Uterus (tissue), 2 donors: ENCODE results near the gene C1orf198.

Experiments
- POLR2A ChIP-seq, 2 donors: fragments of 450-650 bp; IDR thresholded peaks; one replicate each; pipeline ENCODE4 v1.6.1; 2016; ENCODE audit warnings: antibody characterized with exemption in 2 of 2, mild to moderate bottlenecking in 1 of 2, moderate library complexity in 1 of 2
- TF ChIP-seq, protein P1 (sequence below), 4 experiments: fragments of 200-600 bp in 2 of 4; fragments of 450-650 bp in 2 of 4; sonication (generic) in 2 of 4; IDR thresholded peaks; one replicate each; pipeline ENCODE4 v1.5.1; 2016 to 2019; ENCODE audit warnings: antibody characterized with exemption in 4 of 4, mild to moderate bottlenecking in 2 of 4, moderate library complexity in 1 of 4

DNA sequence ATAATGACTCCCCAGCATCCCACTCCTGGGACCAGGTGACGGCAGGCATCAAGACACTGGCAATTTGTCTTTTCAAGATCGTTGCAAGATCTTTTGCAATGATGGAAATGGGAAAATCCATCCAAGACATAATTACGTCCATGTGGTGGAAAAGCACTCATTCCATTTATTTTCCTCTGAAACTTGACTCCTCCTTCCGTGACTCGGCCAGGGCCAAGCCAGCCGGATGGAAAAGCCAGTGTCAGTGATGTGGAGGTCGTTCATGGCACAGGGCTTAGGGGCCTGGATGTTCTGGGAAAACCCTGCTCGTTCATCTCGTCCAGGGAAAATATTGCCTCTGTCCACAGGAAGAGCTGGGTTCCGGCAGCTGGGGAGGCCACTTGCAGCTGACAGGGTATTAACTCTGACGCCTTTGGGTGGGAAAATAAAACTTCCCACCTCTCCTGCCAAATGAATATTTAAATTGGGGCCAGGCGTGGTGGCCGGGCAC lies 46.2 kb downstream of the C1orf198 start:
- TF ChIP-seq, protein P1, sequence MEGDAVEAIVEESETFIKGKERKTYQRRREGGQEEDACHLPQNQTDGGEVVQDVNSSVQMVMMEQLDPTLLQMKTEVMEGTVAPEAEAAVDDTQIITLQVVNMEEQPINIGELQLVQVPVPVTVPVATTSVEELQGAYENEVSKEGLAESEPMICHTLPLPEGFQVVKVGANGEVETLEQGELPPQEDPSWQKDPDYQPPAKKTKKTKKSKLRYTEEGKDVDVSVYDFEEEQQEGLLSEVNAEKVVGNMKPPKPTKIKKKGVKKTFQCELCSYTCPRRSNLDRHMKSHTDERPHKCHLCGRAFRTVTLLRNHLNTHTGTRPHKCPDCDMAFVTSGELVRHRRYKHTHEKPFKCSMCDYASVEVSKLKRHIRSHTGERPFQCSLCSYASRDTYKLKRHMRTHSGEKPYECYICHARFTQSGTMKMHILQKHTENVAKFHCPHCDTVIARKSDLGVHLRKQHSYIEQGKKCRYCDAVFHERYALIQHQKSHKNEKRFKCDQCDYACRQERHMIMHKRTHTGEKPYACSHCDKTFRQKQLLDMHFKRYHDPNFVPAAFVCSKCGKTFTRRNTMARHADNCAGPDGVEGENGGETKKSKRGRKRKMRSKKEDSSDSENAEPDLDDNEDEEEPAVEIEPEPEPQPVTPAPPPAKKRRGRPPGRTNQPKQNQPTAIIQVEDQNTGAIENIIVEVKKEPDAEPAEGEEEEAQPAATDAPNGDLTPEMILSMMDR (IDR thresholded peaks at IDR 0.05) = no peak
- no peak for TF ChIP-seq POLR2A (IDR thresholded peaks at IDR 0.05)
